Upper lobe of left lung (tissue), 4 donors: Measurements from ENCODE around the gene DNLZ.

Experiments used
- CTCF ChIP-seq, 6 experiments: fragments of 450-650 bp in 4 of 6; fragments of 200-600 bp in 2 of 6; sonication (generic) in 2 of 6; IDR thresholded peaks; one replicate each; pipeline ENCODE4 v1.5.1; 2016 to 2019; ENCODE audit warnings: antibody characterized with exemption in 6 of 6
- POLR2A ChIP-seq, 4 donors: fragments of 450-650 bp; IDR thresholded peaks; one replicate each; pipeline ENCODE4 v1.5.1; 2016 to 2017; ENCODE audit warnings: antibody characterized with exemption in 4 of 4, mild to moderate bottlenecking in 2 of 4
- POLR2AphosphoS5 ChIP-seq, 2 donors: sonication (generic); formaldehyde crosslinking; IDR thresholded peaks; one replicate each; pipeline ENCODE4 v1.5.1; 2017; ENCODE audit warnings: antibody characterized with exemption in 2 of 2

GRCh38 chr9:136363949-136364748, 605 bp upstream of the DNLZ start:
- TF ChIP-seq POLR2A (IDR thresholded peaks at IDR 0.05) (no peak), CTCF (IDR thresholded peaks at IDR 0.05) (peak in 1 of 6 experiments; percentile 7), POLR2AphosphoS5 (IDR thresholded peaks at IDR 0.05) (peak in 1 of 2 donors; percentile 7)
